Measurements from ENCODE around the gene SERBP1.
A peak's percentile ranks its signal among the peaks of the same experiment; 100 is the strongest.
"Not testable (repeated sequence)": the region's sequence is repeated elsewhere in the genome, so short reads cannot be mapped to it uniquely, and the experiment has no call there.

Gene SERBP1

DNA sequence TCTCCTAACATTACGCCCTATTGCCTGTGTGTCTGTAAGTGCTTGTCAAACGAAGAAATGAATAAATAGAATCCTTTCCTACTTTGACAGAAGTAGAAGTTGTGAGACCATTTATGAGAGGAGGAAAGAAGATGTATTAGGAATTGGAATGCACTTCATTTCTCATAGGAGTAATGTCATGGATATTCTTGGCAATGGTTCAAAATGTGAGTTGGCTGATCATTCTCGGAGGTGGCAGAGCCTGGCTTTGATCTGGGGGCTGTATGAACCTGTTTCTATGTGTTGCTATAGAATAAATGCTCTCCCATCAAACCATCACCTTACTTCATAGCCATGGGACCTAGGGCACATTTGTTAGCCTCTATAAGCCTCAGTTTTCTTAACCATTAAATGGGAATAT is 10.1 kb upstream of the SERBP1 start:
- DNase-seq (ENCODE audit: low read depth in 2 of 2): no peak

DNA sequence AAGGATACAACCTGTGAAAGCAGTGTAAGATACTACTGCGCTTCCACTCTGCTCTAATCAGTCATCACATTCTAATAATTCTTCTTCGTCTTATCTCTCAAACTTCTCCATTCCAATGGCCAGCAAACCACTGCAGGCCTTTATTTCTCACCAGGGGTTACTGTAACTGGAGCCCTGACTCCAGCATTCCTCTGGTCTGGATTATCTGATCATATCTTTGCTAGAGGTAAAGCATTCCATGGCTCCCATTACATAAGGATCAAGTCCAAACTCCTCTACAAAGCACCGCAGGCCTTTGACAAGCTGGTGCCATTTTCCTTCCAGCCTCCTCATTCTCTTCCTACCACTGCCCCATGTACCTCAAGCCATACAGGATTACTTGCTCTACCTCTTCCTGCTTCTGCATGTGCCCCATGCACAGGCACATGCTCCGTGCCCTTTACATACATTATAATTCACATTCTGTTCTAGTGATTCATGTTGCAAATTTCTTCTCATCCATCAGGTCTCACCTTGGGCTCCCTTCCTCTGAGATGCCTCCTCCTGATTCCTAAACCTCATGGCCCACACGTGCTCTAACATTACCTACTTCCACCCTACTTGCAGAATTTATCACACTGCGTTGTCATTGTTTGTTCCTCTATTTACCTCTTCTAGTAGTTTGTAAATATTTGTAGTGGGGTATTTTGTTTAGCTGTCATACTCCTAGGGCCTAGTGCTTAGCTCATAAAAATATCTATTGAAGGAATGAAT is 9.3 kb upstream of the SERBP1 start:
- DNase-seq (ENCODE audit: low read depth in 2 of 2): no peak

DNA sequence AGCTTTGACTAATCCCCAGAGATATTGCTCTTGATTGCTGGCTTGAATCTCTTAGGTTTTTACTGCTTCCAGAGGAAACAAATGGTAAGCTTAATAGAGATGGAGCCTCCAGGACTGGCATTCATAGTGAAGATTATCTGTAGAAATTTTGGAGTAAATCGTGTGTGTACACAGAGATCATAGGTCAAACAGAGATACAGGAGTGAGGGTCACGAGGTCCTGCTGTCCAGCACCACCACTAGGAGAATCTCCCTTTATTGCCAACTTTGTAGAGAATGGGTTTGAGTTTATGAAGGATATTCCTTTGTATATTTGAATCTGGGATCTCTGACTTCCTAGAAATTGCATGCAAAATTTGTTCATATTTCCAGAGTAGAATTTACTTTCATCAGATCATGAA is 7.8 kb upstream of the SERBP1 start:
- DNase-seq (ENCODE audit: low read depth in 2 of 2): no peak

DNA sequence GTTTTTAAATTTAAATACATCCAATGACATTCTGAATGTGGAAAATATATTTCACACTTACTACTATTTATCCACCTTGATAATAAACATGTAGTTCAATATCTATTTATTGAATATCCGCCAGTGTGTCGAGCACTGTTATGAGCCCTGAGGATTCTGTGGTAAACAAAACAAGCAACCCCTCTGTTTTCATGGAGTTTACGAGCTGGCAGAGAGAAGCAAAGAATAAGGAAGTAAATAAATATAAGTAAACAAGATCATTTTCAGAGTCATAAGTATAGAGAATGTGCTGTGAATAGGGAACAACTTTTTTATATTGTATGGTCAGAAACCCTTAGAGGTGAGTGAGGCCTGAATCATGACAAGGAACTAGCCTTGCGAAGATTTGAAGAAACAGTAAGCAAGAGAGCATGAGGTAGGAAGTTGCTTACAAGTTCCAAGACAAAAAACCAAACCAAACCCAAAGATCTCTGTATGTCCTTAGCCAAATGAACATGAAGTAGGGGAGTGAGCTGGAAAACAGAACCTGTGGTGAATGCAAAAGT is 6.4 kb upstream of the SERBP1 start:
- DNase-seq (ENCODE audit: low read depth in 2 of 2): no peak

DNA sequence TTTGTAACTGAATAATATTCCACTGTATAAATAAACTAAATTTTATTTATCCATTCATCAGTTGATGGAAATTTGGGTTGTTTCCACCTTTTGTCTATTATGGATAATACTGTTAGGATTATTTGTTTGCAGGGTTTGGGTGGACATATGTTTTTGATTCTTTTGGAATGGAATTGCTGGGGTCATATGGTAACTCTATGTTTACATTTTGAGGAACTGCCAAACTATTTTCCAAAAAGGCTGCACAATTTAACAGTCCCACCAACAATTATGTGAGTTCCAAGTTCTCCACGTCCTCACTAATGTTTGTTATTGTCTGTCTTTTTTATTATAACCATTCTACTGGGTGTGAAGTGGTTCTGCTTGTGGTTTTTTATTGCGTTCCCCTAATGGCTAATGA is 4.3 kb upstream of the SERBP1 start:
- no peak for DNase-seq (ENCODE audit: low read depth in 2 of 2)

DNA sequence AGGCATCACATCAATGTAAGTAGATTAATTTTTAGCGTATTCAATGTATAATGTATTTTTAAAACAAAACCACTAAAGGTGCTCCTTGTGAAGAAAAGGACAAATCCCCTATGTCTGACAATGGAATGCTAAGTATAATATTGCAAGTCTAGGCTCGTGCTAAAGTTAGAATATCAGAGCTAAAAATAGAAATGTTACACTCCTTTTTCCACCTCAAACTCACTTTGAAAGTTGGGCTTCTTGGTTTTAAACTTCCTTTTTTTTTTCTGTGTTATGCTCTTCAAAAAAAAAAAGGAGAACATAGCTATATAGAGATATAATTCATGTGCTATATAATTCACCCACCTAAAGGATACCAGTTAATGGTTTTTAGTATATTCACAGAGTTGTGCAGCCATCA is 3.6 kb upstream of the SERBP1 start:
- DNase-seq (ENCODE audit: low read depth in 2 of 2): no peak

DNA sequence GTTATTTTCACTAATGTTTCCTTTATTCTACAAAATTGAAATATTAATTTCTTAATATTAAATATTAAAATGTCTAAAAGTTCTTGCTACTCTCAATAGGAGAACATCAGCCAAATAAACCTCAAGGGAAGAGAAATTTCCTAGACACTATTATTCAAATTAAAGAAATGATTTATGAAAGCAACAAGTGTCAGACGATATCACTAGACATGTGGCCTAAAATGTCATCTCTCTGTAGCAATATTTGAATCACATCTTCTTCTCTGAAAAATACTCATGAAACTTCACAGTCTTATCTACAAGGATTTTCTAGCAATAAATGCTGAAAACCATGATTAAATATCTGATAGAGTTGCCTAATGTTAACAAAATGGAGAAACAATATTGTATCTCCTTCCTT is 2.5 kb upstream of the SERBP1 start:
- DNase-seq (ENCODE audit: low read depth in 2 of 2): no peak

DNA sequence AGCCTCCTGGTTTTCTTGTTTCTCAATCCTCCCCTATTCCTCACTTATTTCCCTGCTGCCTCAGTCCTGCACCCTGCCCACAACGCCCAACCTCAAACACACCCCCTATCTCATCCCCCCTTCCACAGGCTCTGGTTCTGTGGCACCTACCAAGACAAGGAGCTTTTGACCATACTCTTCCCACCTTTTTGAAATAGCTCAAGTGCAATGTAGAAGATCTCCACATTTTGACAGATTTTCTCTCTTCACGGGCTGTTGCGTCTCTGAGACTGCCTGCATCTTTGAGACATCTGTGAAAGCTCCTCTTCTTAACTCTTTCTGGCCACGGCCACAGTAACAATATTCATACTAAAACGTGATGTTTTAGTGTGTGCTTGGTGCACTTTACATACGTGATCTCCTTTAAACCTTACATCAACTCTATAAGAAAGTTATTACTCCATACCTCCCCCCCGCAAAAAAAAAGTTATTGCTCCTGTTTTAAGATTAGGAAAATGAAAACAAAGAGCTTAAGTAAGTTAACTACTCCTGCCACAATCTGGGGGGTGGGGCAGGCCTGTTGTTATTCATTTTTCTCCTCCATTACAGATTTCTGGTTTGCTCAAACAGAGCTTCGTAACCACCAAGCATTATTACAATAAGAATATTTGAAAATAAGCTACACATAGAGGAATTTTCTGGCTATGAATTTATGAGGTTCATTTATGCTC is 1.8 kb upstream of the SERBP1 start:
- DNase-seq (ENCODE audit: low read depth in 2 of 2): no peak

DNA sequence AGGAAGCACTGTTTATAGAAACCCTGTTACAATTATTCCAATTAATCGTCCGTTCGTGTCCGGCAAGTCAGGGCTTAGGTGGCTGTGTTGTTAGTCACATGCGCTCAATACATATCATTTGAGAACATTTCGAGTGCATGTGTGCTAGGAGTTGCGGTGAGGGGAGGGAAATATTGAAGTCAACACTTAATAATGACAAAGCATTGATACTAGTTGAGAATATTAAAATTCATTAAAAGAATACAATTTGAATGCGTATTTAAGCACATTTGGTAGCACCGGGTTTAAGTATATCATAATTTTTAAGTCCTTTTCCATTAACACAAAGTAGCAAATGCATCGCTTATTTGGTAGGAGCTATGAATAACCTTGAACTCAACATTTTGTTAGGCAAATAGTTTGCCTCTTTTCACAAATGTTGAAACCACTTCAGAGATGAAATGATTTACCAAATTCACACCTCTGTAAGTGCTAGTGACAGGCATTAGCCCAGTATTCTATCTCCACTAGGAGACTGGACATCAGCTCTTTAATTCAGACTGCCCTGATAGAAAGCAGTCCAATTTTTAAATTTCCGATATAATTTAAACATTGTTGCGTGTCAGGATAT is 1.1 kb upstream of the SERBP1 start:
- DNase-seq (ENCODE audit: low read depth in 2 of 2): no peak

DNA sequence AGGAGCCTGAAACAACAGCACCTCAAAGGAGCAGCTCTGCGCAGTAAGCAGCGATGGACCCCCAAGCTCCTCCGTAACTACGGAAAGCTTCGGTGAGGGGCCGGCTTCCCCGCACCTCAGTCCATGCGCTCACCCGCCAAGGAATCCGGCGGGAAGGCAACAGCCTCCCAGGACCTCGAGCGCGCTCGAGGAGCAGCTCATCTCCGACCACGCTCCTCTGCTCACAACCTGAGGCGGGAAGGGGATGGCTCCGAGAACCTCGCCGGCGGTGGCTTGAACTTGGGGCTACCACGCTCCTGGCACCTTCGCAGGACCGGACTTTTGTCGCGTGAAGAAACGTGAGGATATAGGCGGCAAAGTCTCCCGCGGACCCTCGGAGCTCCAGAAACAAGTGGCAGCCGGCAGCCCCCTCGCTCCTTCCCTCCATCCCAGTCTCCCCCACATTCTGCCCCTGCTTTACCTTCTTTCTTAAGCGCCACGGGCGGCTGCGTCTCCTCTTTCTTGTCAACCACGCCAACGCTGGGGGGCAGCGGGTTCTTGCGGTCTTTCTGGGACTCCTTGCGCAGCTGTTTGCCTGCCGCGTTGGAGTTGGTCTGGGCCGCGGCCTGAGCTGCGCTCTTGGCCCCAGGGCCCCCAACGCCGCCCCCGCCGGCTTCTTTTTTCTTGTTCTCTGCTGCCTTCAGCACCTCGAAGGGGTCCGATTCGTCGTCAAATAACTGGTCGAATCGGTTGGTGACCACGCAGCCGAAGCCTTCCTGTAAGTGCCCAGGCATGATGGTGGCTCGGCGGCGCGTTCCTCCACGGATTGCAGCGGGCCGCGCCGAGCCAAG is 459 bp downstream of the SERBP1 start:
- peak in 1 of 2 donors; percentile 20 for DNase-seq (ENCODE audit: low read depth in 2 of 2)

DNA sequence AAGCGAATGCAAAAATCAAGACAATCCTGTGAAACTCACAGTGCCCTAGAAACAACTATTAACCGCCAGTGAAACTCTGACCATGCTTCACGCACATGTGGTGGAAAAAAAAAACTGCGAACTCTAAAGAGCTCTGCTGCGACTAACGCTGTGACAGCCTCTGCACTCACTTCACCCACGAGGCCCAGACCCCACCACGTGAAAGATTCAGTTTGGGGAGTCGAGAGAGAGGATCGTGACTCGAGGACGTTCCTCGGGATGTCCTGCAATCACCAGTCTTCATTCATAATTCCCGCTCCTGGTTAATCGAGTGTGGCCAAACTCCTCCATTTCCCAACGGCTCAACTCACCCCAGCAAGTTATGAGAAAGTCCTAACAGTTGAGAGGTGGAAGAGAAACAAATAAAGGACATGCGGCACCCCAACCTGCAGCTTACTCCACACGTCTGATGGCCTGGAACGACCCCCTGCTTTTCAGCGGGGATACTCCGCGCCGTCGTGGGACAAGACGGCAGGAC is 1.1 kb downstream of the SERBP1 start:
- DNase-seq (ENCODE audit: low read depth in 2 of 2): peak in 1 of 2 donors; percentile 22

DNA sequence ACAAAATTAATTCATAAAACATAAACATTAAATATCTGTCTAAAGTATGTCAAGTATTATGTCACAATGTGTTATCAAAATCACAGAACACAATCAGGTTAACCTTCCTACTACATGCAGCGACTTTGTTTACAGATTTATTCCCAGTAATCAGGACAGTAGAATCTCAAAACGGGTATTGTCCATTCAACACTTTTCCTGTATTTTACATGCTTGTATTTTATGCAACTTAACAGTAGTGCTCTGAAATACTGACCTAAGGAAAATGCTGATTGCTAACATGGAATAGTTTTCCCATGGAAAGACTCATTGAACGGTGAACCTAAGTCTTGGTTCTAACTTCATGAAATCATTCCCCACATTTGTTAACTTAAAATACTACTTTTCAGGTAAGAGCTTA is 2.3 kb downstream of the SERBP1 start:
- no peak for DNase-seq (ENCODE audit: low read depth in 2 of 2)

DNA sequence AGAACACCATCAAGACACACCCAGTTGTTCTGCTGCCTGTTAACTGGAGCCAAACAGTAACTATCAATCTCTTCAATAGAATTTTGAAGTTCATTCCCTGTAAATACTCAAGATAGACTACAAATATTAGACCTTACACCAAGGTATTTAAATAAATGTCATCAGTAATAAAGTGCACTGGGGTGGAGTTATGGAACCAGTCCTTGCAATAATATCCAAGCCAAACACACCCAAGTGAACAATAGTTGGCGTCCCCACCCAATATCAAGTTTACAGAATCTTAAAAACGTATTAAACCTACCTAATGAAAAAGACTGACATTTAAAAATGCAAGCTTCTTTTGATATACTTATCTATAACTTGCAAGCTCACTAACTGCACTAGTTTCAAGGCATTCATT is 2.7 kb downstream of the SERBP1 start:
- no peak for DNase-seq (ENCODE audit: low read depth in 2 of 2)

DNA sequence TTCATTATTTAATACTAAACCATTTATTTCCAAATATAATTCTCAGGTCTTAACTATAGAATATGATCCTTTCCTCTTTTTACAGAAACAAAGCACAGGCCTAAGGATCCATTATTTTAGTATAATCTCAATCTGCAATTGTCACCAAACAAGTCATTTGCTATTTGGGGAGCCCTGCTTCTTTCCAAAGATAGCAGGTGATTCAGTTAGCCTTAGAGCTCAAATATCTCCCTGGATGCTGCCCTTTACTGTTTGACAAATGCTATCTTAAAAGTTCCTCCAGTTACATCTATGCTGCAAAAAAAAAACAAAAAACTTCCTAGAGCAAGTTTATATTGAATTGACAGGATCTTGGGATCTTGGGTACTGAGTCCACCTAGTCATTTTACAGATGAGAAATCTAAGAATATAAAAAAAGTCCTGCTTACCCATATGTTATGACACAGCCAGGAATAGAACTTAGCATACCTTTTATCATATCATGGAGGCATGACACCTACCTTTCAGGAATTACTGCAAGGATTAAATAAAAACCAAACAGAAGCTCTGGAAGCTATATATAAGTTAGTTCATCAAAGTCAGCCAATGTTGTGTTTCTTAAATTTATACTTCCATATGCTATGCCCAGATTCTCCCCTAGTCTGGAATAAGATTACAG is 9.2 kb downstream of the SERBP1 start:
- DNase-seq (ENCODE audit: low read depth in 2 of 2): no peak

DNA sequence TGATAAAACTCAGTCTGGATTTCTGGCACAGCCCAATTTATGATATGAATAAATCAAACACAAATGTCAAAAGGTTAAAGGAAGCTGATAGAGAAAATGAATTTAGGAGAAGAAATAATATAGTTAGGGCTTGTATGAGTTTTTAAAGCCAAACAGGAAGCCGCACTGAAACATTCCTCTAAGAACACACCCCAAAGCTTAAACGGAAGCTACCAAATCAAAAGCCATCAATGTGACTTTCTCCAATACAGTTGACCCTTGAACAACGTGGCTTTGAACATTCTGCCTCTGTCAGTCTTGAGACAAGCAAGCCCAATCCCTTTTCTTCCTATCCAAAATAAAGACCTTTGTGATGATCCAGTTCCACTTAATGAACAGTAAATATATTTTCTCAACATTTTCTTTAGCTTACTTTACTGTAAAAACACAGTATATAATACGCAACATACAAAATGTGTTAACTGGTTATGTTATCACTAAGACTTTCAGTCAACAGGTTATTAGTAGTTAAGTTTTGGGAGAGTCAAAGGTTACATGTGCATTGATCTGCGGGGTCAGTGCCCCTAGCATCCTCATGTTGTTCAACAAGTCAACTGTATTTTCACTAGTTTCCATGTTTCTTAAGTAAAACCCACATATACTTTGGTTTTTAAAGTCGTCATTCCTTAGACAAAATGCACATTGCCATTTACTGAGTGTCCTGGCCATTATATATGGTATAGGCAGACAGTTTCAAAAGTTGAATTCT is 11.2 kb downstream of the SERBP1 start:
- no peak for DNase-seq (ENCODE audit: low read depth in 2 of 2)

DNA sequence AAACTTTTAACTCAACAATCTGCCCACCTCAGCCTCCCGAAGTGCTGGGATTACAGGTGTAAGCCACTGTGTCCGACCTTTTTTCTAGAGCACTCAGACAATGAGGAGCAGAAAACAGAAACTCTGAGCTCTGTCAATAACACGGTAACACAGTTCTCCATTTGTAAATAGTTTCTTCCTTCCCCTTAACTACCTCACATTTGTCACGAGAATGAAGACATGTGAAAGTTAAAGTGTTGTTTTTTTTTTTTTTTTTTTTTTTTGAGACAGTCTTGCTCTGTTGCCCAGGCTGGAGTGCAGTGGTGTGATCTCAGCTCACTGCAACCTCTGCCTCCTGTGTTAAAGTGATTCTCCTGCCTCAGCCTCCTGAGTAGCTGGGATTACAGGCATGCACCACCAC is 12.5 kb downstream of the SERBP1 start:
- not testable (repeated sequence) for DNase-seq (ENCODE audit: low read depth in 2 of 2)

DNA sequence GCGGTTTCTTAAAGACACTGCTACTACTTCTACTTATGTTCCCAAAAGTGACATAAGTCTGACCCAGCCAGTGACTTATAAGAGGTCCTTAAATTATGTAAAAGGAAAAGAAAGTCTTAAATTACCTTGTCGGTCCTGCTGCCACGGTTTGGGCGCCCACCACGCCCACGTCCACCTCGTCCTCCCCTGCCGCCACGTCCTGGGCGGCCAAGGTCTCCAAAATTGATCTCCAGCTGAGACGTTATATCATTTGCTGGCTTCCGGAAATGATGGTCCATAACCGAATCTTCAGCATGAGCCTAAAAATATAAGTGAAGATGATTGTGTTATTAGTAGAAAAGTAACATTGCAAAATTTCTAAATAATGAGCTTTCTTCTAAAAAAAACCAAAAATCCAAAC is 15.2 kb downstream of the SERBP1 start:
- DNase-seq (ENCODE audit: low read depth in 2 of 2): no peak

DNA sequence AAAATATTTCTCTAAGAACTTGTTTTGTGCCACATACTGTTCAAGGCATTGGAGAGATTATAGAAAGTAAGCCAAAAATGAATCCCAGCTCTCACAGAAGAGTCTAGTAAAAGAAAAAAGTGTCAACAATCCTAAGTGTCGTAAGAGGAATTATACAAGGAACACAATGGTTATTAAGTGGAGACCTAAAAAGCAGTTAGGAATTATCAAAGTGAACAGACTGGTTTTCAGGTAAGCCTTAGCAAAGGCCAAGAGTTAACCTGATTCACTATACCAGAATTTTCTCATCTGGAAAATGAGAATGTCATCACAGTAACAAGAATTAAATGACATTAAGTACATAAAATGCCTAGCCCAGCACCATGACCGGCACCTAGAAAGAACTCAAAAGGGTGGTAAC is 15.6 kb downstream of the SERBP1 start:
- no peak for DNase-seq (ENCODE audit: low read depth in 2 of 2)

DNA sequence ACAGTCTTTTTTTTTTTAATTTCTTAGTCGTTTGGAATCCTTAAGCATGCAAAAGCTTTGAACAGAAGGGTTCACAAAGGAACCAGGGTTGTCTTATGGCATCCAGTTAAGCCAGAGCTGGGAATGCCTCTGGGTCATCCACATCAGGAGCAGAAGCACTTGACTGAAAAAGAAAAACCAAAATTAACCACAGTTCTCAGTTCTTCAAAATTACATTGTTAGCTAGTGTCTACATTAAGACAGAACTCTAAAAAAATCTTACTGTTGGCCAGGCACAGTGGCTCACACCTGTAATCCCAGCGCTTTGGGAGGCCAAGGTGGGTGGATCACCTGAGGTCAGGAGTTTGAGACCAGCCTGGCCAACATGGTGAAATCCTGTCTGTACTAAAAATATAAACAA is 17.1 kb downstream of the SERBP1 start:
- not testable (repeated sequence) for DNase-seq (ENCODE audit: low read depth in 2 of 2)

DNA sequence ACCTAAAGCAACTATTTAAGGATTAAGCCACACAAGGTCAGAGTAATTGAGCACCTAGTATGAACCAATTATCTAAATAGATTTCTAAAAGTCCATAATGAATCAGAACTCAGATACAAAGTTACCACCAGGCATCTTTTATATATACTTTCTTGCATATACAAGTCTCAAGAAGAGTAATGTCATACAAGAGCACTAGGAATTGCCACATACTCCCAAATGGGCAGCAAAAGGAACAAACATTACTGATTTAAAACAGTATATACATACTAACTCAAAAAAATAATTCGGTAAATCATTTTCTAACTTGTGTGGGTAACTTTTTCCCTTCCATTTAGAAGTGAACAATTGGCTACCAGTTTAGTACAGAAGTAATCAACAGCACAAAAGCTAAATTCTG is 22.1 kb downstream of the SERBP1 start:
- DNase-seq (ENCODE audit: low read depth in 2 of 2): no peak

Measured in stimulated activated CD4-positive, alpha-beta T cell treated with anti-CD3 and anti-CD28 coated beads, Interleukin-1b, Interleukin-23, amount 100 ng/mL, for 1 hour (primary cell).